ENCODE results near the gene C6orf163. TPM values are rescaled to one million over a fixed set of nuclear protein-coding genes. Genes with fewer than 3 reads are reported as not detected.

Gene C6orf163
- total and polyA plus RNA-seq, 8 donors = 0.46 to 6.2 (median 1.5) TPM

GRCh38 chr6:87333033-87333432 lies 11.6 kb upstream of the C6orf163 start:
- intact Hi-C loops (cut with DNase I) = no loop called here
- Histone ChIP-seq H3K9me3 (no peaks in the 10 kb centered on the region), H3K27ac (no peak overlapping the region), H3K4me1 (no peaks in the 10 kb centered on the region), H3K36me3 (no peaks in the 10 kb centered on the region), H3K4me3 (no peak overlapping the region), H3K27me3 (no peaks in the 10 kb centered on the region)
- WGBS, 2 donors = 74 to 77% methylated on average over 5 of the region's 5 CpGs
- no peak for FAIRE-seq
- ATAC-seq = no peak
- DNase-seq = no peak
- no peak for TF ChIP-seq CTCF (IDR thresholded peaks at IDR 0.05)

GRCh38 chr6:87333591-87334181 lies 10.9 kb upstream of the C6orf163 start:
- no peak for TF ChIP-seq CTCF (IDR thresholded peaks at IDR 0.05)
- no peak for ATAC-seq
- Histone ChIP-seq H3K27me3 (no peaks in the 10 kb centered on the region), H3K4me1 (no peaks in the 10 kb centered on the region), H3K9me3 (no peaks in the 10 kb centered on the region), H3K4me3 (no peak overlapping the region), H3K27ac (no peak overlapping the region), H3K36me3 (no peaks in the 10 kb centered on the region)
- DNase-seq = no peak
- FAIRE-seq = no peak
- intact Hi-C loops (cut with DNase I) = no loop called here
- WGBS, 2 donors = 69 to 71% methylated on average over 3 of the region's 3 CpGs

GRCh38 chr6:87334683-87335082 lies 9.9 kb upstream of the C6orf163 start:
- H3K4me1 ChIP-seq = no peaks in the 10 kb centered on the region
- DNase-seq (no peak), FAIRE-seq (no peak), ATAC-seq (no peak)
- no peaks in the 10 kb centered on the region for H3K27me3 ChIP-seq
- H3K4me3 ChIP-seq = no peak overlapping the region
- H3K9me3 ChIP-seq = no peaks in the 10 kb centered on the region
- no peak overlapping the region for H3K27ac ChIP-seq
- H3K36me3 ChIP-seq = no peaks in the 10 kb centered on the region
- intact Hi-C loops (cut with DNase I) = no loop called here
- 81% methylated on average over 1 of the region's 1 CpG for WGBS, 2 donors
- TF ChIP-seq CTCF (IDR thresholded peaks at IDR 0.05) = no peak

GRCh38 chr6:87336367-87336766 lies 8.2 kb upstream of the C6orf163 start:
- intact Hi-C loops (cut with DNase I) = no loop called here
- Histone ChIP-seq H3K4me3 (no peak overlapping the region), H3K27ac (no peak overlapping the region), H3K4me1 (peaks cover 0 to 3% (median 0%) of the 10 kb centered on the region in 3 donors), H3K9me3 (no peaks in the 10 kb centered on the region), H3K27me3 (no peaks in the 10 kb centered on the region), H3K36me3 (no peaks in the 10 kb centered on the region)
- ATAC-seq (no peak), DNase-seq (no peak), FAIRE-seq (no peak)
- TF ChIP-seq CTCF (IDR thresholded peaks at IDR 0.05) = no peak
- 84 to 90% methylated on average over 4 of the region's 4 CpGs for WGBS, 2 donors

- Histone ChIP-seq H3K4me3 (no peak overlapping the region), H3K27me3 (no peaks in the 10 kb centered on the region), H3K4me1 (peaks cover 0 to 4% (median 4%) of the 10 kb centered on the region in 3 donors), H3K9me3 (no peaks in the 10 kb centered on the region), H3K27ac (no peak overlapping the region), H3K36me3 (no peaks in the 10 kb centered on the region)
- intact Hi-C loops (cut with DNase I) = no loop called here
- 79 to 89% methylated on average over 4 of the region's 4 CpGs for WGBS, 2 donors
- no peak for FAIRE-seq
- no peak for TF ChIP-seq CTCF (IDR thresholded peaks at IDR 0.05)
- DNase-seq = no peak
- ATAC-seq = no peak
These were observed 4.4 kb upstream of the C6orf163 start for GRCh38 chr6:87340230-87340629.

Data from pancreas (tissue), 10 donors.